HepG2 (cell line): ENCODE results near the gene GGA2. TPM values are rescaled to one million over a fixed set of nuclear protein-coding genes. Genes with fewer than 3 reads are reported as not detected.

ENCODE experiments used
- BRCA1 ChIP-seq: sonication (generic); formaldehyde crosslinking; IDR thresholded peaks from 2 replicates; pipeline ENCODE4 v1.4.0; 2020; ENCODE audit warnings: missing genetic modification reagents
- EP300 ChIP-seq, 3 experiments: sonication (generic) in 1 of 3; formaldehyde crosslinking in 1 of 3; IDR thresholded peaks; 2 replicates each; pipeline versions ENCODE4 v1.5.1 to v1.6.1; 2011 to 2020; ENCODE audit warnings: low read depth in 2 of 3, low read length in 2 of 3, borderline replicate concordance in 1 of 3, improper control_type of control experiment in 1 of 3, mild to moderate bottlenecking in 1 of 3, missing genetic modification reagents in 1 of 3, moderate library complexity in 1 of 3
- ISL2 ChIP-seq: sonication (generic); formaldehyde crosslinking; IDR thresholded peaks from 2 replicates; pipeline ENCODE4 v1.5.0; 2020; ENCODE audit warnings: missing genetic modification reagents
- NPAS2 ChIP-seq: sonication (generic); formaldehyde crosslinking; IDR thresholded peaks from 2 replicates; pipeline ENCODE4 v1.8.0; 2022; ENCODE audit warnings: mild to moderate bottlenecking, missing genetic modification reagents, borderline replicate concordance
- RFX5 ChIP-seq: IDR thresholded peaks from 2 replicates; pipeline ENCODE4 v1.6.1; 2011; ENCODE audit warnings: low read depth, low read length, improper control_type of control experiment
- RORA ChIP-seq: sonication (generic); formaldehyde crosslinking; IDR thresholded peaks from 2 replicates; pipeline ENCODE4 v1.5.0; 2020; ENCODE audit warnings: mild to moderate bottlenecking, missing genetic modification reagents, moderate library complexity
- SMAD1 ChIP-seq: sonication (generic); formaldehyde crosslinking; IDR thresholded peaks from 2 replicates; pipeline ENCODE4 v1.4.0; 2020; ENCODE audit warnings: missing genetic modification reagents, low read depth, mild to moderate bottlenecking, borderline replicate concordance
- TCF7L2 ChIP-seq: IDR thresholded peaks from 2 replicates; pipeline ENCODE4 v1.6.1; 2011; ENCODE audit warnings: mild to moderate bottlenecking, low read depth, low read length, moderate library complexity
- TSC22D2 ChIP-seq: sonication (generic); formaldehyde crosslinking; IDR thresholded peaks from 2 replicates; pipeline ENCODE4 v1.5.1; 2020; ENCODE audit warnings: missing genetic modification reagents, mild to moderate bottlenecking, borderline replicate concordance
- ZIK1 ChIP-seq: sonication (generic); formaldehyde crosslinking; IDR thresholded peaks from 2 replicates; pipeline ENCODE4 v1.5.0; 2020; ENCODE audit warnings: mild to moderate bottlenecking, low read depth, missing genetic modification reagents, borderline replicate concordance
- ZNF343 ChIP-seq: sonication (generic); formaldehyde crosslinking; IDR thresholded peaks from 2 replicates; pipeline ENCODE4 v1.4.0; 2020; ENCODE audit warnings: mild to moderate bottlenecking, missing genetic modification reagents
- ZNF460 ChIP-seq: sonication (generic); formaldehyde crosslinking; IDR thresholded peaks from 2 replicates; pipeline ENCODE4 v1.5.1; 2020; ENCODE audit warnings: missing genetic modification reagents, mild to moderate bottlenecking, borderline replicate concordance
- polyA plus RNA-seq, 8 experiments: library from polyadenylated mRNA; depleted of rRNA in 3 of 8; stranded (reverse) in 7 of 8; unstranded in 1 of 8; fragments of >200 nt; fragmentation: Illumina TruSeq in 4 of 8; extraction: Trizol in 4 of 8; gene quantifications; 2 replicates each; pipeline versions ENCODE4 v1.2.1 to v1.2.3, GENCODE V29; 2011 to 2016; ENCODE audit warnings: low read depth in 4 of 8, missing spikeins in 1 of 8, mixed read lengths in 1 of 8; ENCODE audit not compliant: insufficient read depth in 1 of 8
- total RNA-seq, 5 experiments: library from RNA; depleted of rRNA; stranded (reverse); fragments of >200 nt; fragmentation: Illumina TruSeq; extraction: Trizol; gene quantifications; 2 replicates each; pipeline ENCODE4 v1.2.3, GENCODE V29; 2016; ENCODE audit warnings: low read depth in 1 of 5
- TF ChIP-seq, protein P1 (sequence below): sonication (generic); formaldehyde crosslinking; IDR thresholded peaks from 2 replicates; pipeline ENCODE4 v1.4.0; 2020; ENCODE audit warnings: missing genetic modification reagents
- TF ChIP-seq, protein P2 (sequence below): sonication (generic); formaldehyde crosslinking; IDR thresholded peaks from 2 replicates; pipeline ENCODE4 v1.5.0; 2020; ENCODE audit warnings: missing genetic modification reagents
- TF ChIP-seq, protein P3 (sequence below): sonication (generic); formaldehyde crosslinking; IDR thresholded peaks from 2 replicates; pipeline ENCODE4 v1.5.1; 2020; ENCODE audit warnings: missing genetic modification reagents, mild to moderate bottlenecking, borderline replicate concordance
- TF ChIP-seq, protein P4 (sequence below): sonication (generic); formaldehyde crosslinking; IDR thresholded peaks from 2 replicates; pipeline ENCODE4 v1.4.0; 2020; ENCODE audit warnings: missing genetic modification reagents
- TF ChIP-seq, protein P5 (sequence below): sonication (generic); formaldehyde crosslinking; IDR thresholded peaks from 2 replicates; pipeline ENCODE4 v1.8.1; 2023; ENCODE audit warnings: mild to moderate bottlenecking, missing genetic modification reagents
- TF ChIP-seq, protein P6 (sequence below): sonication (generic); formaldehyde crosslinking; IDR thresholded peaks from 2 replicates; pipeline ENCODE4 v1.4.0; 2020; ENCODE audit warnings: missing genetic modification reagents

The GGA2 gene
- total and polyA plus RNA-seq, 2 of the 13 experiments (the other 11 are each of a cell fraction or from before 2014, with no cell fraction given), result 51.5 to 69.8 TPM

DNA sequence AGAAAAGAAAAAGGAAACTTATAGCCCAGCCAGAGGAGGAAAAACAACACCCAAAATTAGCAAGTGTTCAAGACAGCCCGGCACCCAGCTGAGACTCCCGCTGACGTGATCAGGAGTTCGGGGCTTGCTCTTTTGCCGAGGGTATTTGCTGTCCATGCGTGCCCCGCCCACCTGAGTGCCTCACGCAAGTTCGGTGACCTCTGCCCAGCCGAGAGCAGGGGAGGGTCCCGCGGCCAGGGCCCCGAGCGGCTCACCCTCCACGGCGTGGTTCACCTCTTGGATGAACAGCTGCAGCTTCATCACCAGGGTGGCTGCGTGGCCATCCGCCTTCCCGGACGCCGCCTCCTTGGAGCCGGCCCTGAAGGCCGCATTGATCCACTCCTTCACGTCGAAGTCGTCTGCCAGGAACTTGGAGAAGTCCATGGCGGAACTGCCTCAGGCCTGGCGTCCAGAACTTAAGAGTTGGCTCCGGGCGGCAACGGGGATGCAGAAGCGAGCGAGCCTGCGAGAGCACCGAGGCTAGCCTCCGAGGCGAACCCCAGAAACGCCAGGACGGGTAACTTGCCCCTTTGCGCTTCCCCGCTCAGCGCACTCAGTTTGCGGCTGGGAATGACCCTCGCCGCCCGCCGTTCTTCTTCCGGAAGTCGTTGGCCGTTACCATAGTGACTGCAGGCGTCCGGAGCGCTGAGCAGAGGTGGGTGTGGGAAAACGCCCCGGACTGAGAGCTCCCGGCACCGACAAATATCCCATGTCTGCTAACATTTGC lies 57.5 kb downstream of the GGA2 start, which contains the start of gene COG7 (continued):
- TF ChIP-seq, protein P1, sequence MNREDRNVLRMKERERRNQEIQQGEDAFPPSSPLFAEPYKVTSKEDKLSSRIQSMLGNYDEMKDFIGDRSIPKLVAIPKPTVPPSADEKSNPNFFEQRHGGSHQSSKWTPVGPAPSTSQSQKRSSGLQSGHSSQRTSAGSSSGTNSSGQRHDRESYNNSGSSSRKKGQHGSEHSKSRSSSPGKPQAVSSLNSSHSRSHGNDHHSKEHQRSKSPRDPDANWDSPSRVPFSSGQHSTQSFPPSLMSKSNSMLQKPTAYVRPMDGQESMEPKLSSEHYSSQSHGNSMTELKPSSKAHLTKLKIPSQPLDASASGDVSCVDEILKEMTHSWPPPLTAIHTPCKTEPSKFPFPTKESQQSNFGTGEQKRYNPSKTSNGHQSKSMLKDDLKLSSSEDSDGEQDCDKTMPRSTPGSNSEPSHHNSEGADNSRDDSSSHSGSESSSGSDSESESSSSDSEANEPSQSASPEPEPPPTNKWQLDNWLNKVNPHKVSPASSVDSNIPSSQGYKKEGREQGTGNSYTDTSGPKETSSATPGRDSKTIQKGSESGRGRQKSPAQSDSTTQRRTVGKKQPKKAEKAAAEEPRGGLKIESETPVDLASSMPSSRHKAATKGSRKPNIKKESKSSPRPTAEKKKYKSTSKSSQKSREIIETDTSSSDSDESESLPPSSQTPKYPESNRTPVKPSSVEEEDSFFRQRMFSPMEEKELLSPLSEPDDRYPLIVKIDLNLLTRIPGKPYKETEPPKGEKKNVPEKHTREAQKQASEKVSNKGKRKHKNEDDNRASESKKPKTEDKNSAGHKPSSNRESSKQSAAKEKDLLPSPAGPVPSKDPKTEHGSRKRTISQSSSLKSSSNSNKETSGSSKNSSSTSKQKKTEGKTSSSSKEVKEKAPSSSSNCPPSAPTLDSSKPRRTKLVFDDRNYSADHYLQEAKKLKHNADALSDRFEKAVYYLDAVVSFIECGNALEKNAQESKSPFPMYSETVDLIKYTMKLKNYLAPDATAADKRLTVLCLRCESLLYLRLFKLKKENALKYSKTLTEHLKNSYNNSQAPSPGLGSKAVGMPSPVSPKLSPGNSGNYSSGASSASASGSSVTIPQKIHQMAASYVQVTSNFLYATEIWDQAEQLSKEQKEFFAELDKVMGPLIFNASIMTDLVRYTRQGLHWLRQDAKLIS, result peak; percentile 90
- TF ChIP-seq ISL2 (CRISPR knock-in tag), result peak; percentile 81
- TF ChIP-seq, protein P2, sequence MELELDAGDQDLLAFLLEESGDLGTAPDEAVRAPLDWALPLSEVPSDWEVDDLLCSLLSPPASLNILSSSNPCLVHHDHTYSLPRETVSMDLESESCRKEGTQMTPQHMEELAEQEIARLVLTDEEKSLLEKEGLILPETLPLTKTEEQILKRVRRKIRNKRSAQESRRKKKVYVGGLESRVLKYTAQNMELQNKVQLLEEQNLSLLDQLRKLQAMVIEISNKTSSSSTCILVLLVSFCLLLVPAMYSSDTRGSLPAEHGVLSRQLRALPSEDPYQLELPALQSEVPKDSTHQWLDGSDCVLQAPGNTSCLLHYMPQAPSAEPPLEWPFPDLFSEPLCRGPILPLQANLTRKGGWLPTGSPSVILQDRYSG (CRISPR knock-in tag), result peak; percentile 93; the same call in 1 of the 2 replicates
- TF ChIP-seq NPAS2 (CRISPR knock-in tag), result no peak
- no peak; the same call in 1 of the 2 replicates for TF ChIP-seq ZNF460 (CRISPR knock-in tag)
- TF ChIP-seq, protein P3, sequence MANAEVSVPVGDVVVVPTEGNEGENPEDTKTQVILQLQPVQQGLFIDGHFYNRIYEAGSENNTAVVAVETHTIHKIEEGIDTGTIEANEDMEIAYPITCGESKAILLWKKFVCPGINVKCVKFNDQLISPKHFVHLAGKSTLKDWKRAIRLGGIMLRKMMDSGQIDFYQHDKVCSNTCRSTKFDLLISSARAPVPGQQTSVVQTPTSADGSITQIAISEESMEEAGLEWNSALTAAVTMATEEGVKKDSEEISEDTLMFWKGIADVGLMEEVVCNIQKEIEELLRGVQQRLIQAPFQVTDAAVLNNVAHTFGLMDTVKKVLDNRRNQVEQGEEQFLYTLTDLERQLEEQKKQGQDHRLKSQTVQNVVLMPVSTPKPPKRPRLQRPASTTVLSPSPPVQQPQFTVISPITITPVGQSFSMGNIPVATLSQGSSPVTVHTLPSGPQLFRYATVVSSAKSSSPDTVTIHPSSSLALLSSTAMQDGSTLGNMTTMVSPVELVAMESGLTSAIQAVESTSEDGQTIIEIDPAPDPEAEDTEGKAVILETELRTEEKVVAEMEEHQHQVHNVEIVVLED (CRISPR knock-in tag), result peak; percentile 96
- TF ChIP-seq BRCA1 (CRISPR knock-in tag), result peak; percentile 98
- TF ChIP-seq, protein P4, sequence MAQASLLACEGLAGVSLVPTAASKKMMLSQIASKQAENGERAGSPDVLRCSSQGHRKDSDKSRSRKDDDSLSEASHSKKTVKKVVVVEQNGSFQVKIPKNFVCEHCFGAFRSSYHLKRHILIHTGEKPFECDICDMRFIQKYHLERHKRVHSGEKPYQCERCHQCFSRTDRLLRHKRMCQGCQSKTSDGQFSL, result no peak
- TF ChIP-seq RORA (CRISPR knock-in tag), result no peak
- peak; percentile 98 for TF ChIP-seq SMAD1 (CRISPR knock-in tag)
- TF ChIP-seq, protein P5, sequence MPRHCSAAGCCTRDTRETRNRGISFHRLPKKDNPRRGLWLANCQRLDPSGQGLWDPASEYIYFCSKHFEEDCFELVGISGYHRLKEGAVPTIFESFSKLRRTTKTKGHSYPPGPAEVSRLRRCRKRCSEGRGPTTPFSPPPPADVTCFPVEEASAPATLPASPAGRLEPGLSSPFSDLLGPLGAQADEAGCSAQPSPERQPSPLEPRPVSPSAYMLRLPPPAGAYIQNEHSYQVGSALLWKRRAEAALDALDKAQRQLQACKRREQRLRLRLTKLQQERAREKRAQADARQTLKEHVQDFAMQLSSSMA, result peak; percentile 88
- TF ChIP-seq TSC22D2 (CRISPR knock-in tag), result peak; percentile 91; the same call in 1 of the 2 replicates
- TF ChIP-seq RFX5, result peak; percentile 83
- TF ChIP-seq ZIK1 (CRISPR knock-in tag), result peak; percentile 91; the same call in 1 of the 2 replicates
- peak in 1 of 2 experiments; percentile 59; a peak in 1 of 4 replicates for TF ChIP-seq EP300 (IDR thresholded peaks at IDR 0.05; ENCODE audit: low read depth in 2 of 2, low read length in 2 of 2)
- TF ChIP-seq EP300 (CRISPR knock-in tag; IDR thresholded peaks at IDR 0.05; ENCODE audit: borderline replicate concordance), result peak; percentile 43; the same call in 1 of the 2 replicates
- peak; percentile 99 for TF ChIP-seq ZNF343
- no peak for TF ChIP-seq TCF7L2
- TF ChIP-seq, protein P6, sequence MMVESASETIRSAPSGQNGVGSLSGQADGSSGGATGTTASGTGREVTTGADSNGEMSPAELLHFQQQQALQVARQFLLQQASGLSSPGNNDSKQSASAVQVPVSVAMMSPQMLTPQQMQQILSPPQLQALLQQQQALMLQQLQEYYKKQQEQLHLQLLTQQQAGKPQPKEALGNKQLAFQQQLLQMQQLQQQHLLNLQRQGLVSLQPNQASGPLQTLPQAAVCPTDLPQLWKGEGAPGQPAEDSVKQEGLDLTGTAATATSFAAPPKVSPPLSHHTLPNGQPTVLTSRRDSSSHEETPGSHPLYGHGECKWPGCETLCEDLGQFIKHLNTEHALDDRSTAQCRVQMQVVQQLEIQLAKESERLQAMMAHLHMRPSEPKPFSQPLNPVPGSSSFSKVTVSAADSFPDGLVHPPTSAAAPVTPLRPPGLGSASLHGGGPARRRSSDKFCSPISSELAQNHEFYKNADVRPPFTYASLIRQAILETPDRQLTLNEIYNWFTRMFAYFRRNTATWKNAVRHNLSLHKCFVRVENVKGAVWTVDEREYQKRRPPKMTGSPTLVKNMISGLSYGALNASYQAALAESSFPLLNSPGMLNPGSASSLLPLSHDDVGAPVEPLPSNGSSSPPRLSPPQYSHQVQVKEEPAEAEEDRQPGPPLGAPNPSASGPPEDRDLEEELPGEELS, result peak; percentile 49; the same call in 1 of the 2 replicates
